Activated naive CD4-positive, alpha-beta T cell treated with anti-CD3 and anti-CD28 coated beads, Interleukin-2, amount 10 ng/mL, durations not matched to agents 7 days and 5 days (primary cell): ENCODE data around the gene CTAGE9.
"Not testable (repeated sequence)": the region's sequence is repeated elsewhere in the genome, so short reads cannot be mapped to it uniquely, and the experiment has no call there.

Experiments used
- CTCF ChIA-PET: fragments of 350-600 bp; sonication (Branson Sonifier 250); formaldehyde crosslinking; loops from one replicate; lab custom pipeline; 2021; ENCODE audit warnings: antibody characterized with exemption; lab: Charles Lee
- DNase-seq: peaks from one replicate; pipeline ENCODE4 v3.0.0-alpha.2; 2020
- H3K27ac Mint-ChIP-seq: one replicate; pipeline ENCODE4 v1.8.0; 2021; ENCODE audit warnings: mild to moderate bottlenecking, moderate library complexity, mixed read lengths
- H3K27me3 Mint-ChIP-seq: one replicate; pipeline ENCODE4 v1.8.0; 2021; ENCODE audit warnings: mild to moderate bottlenecking, mixed read lengths
- H3K36me3 Mint-ChIP-seq: one replicate; pipeline ENCODE4 v1.8.0; 2021; ENCODE audit warnings: mixed read lengths
- H3K4me1 Mint-ChIP-seq: one replicate; pipeline ENCODE4 v1.8.0; 2021; ENCODE audit warnings: mixed read lengths
- H3K4me3 Mint-ChIP-seq: one replicate; pipeline ENCODE4 v1.8.0; 2021; ENCODE audit warnings: mild to moderate bottlenecking, moderate library complexity, mixed read lengths
- H3K9me3 Mint-ChIP-seq: one replicate; pipeline ENCODE4 v1.8.0; 2021; ENCODE audit warnings: mixed read lengths

The CTAGE9 gene

GRCh38 chr6:131703905-131704304 lies 6.9 kb downstream of the CTAGE9 start:
- H3K4me3 Mint-ChIP-seq, H3K27ac Mint-ChIP-seq, H3K27me3 Mint-ChIP-seq, CTCF ChIA-PET, H3K4me1 Mint-ChIP-seq, DNase-seq, H3K9me3 Mint-ChIP-seq, H3K36me3 Mint-ChIP-seq: not testable (repeated sequence)

GRCh38 chr6:131700851-131701250 lies 10.0 kb downstream of the CTAGE9 start:
- H3K27me3 Mint-ChIP-seq, CTCF ChIA-PET, H3K36me3 Mint-ChIP-seq, H3K4me3 Mint-ChIP-seq, H3K9me3 Mint-ChIP-seq, H3K27ac Mint-ChIP-seq, H3K4me1 Mint-ChIP-seq, DNase-seq: not testable (repeated sequence)

GRCh38 chr6:131696956-131697355 lies 13.9 kb downstream of the CTAGE9 start:
- Mint-ChIP-seq H3K4me1 (no peaks in the 10 kb centered on the region), H3K9me3 (no peaks in the 10 kb centered on the region), H3K4me3 (no peak overlapping the region), H3K36me3 (no peaks in the 10 kb centered on the region), H3K27ac (no peak overlapping the region), H3K27me3 (no peaks in the 10 kb centered on the region)
- CTCF ChIA-PET, result interaction anchor here (2.1 to 3.3 kb wide), 2 partner anchors 212 to 219 kb away, joined by 15 to 38 read pairs; no protein-coding TSS in a partner anchor
- DNase-seq, result no peak

- Mint-ChIP-seq H3K4me1 (no peaks in the 10 kb centered on the region), H3K36me3 (no peaks in the 10 kb centered on the region), H3K4me3 (no peak overlapping the region), H3K27me3 (no peaks in the 10 kb centered on the region), H3K9me3 (no peaks in the 10 kb centered on the region), H3K27ac (no peak overlapping the region)
- CTCF ChIA-PET, result interaction anchor here (0.6 to 3.3 kb wide), 11 partner anchors 25 to 223 kb away, joined by 3 to 38 read pairs (median 4); partner anchors contain the start of gene MED23
- peak; percentile 35 for DNase-seq
Observed at GRCh38 chr6:131694832-131695426, 15.9 kb downstream of the CTAGE9 start.

- Mint-ChIP-seq H3K9me3 (no peaks in the 10 kb centered on the region), H3K36me3 (no peaks in the 10 kb centered on the region), H3K4me1 (no peaks in the 10 kb centered on the region), H3K4me3 (no peak overlapping the region), H3K27ac (no peak overlapping the region), H3K27me3 (no peaks in the 10 kb centered on the region)
- DNase-seq, result no peak
- CTCF ChIA-PET, result interaction anchor here (1.1 kb wide), 1 partner anchor 216 kb away, joined by 5 read pairs; no protein-coding TSS in a partner anchor
Observed at GRCh38 chr6:131693384-131693783, 17.4 kb downstream of the CTAGE9 start.

- no peak overlapping the region for H3K4me3 Mint-ChIP-seq
- no peaks in the 10 kb centered on the region for H3K27me3 Mint-ChIP-seq
- CTCF ChIA-PET, result no interaction called here
- H3K36me3 Mint-ChIP-seq, result no peaks in the 10 kb centered on the region
- H3K27ac Mint-ChIP-seq, result no peak overlapping the region
- no peaks in the 10 kb centered on the region for H3K4me1 Mint-ChIP-seq
- no peaks in the 10 kb centered on the region for H3K9me3 Mint-ChIP-seq
- DNase-seq, result no peak
Observed at GRCh38 chr6:131692589-131692988, 18.2 kb downstream of the CTAGE9 start.

- H3K36me3 Mint-ChIP-seq, result no peaks in the 10 kb centered on the region
- H3K4me1 Mint-ChIP-seq, result no peaks in the 10 kb centered on the region
- no peaks in the 10 kb centered on the region for H3K27me3 Mint-ChIP-seq
- H3K4me3 Mint-ChIP-seq, result no peak overlapping the region
- no peak for DNase-seq
- no peak overlapping the region for H3K27ac Mint-ChIP-seq
- no peaks in the 10 kb centered on the region for H3K9me3 Mint-ChIP-seq
- CTCF ChIA-PET, result no interaction called here
Observed at GRCh38 chr6:131692031-131692430, 18.8 kb downstream of the CTAGE9 start.

- no peaks in the 10 kb centered on the region for H3K36me3 Mint-ChIP-seq
- no peak overlapping the region for H3K4me3 Mint-ChIP-seq
- H3K4me1 Mint-ChIP-seq, result no peaks in the 10 kb centered on the region
- no peak overlapping the region for H3K27ac Mint-ChIP-seq
- CTCF ChIA-PET, result no interaction called here
- DNase-seq, result no peak
- H3K9me3 Mint-ChIP-seq, result no peaks in the 10 kb centered on the region
- no peaks in the 10 kb centered on the region for H3K27me3 Mint-ChIP-seq
Observed at GRCh38 chr6:131688286-131688685, 22.5 kb downstream of the CTAGE9 start.

GRCh38 chr6:131687022-131687421 lies 23.8 kb downstream of the CTAGE9 start:
- Mint-ChIP-seq H3K27ac (no peak overlapping the region), H3K36me3 (no peaks in the 10 kb centered on the region), H3K27me3 (no peaks in the 10 kb centered on the region), H3K9me3 (no peaks in the 10 kb centered on the region), H3K4me3 (no peak overlapping the region), H3K4me1 (no peaks in the 10 kb centered on the region)
- no peak for DNase-seq
- CTCF ChIA-PET, result no interaction called here

- no peak for DNase-seq
- H3K27ac Mint-ChIP-seq, result no peak overlapping the region
- no peaks in the 10 kb centered on the region for H3K36me3 Mint-ChIP-seq
- H3K4me1 Mint-ChIP-seq, result no peaks in the 10 kb centered on the region
- no peaks in the 10 kb centered on the region for H3K9me3 Mint-ChIP-seq
- no peak overlapping the region for H3K4me3 Mint-ChIP-seq
- CTCF ChIA-PET, result no interaction called here
- H3K27me3 Mint-ChIP-seq, result no peaks in the 10 kb centered on the region
Observed at GRCh38 chr6:131685266-131685780, 25.5 kb downstream of the CTAGE9 start.

GRCh38 chr6:131683479-131683878 lies 27.3 kb downstream of the CTAGE9 start:
- Mint-ChIP-seq H3K9me3 (no peaks in the 10 kb centered on the region), H3K4me1 (no peaks in the 10 kb centered on the region), H3K36me3 (no peaks in the 10 kb centered on the region), H3K27ac (no peak overlapping the region), H3K27me3 (no peaks in the 10 kb centered on the region), H3K4me3 (no peak overlapping the region)
- CTCF ChIA-PET, result interaction anchor here (0.8 kb wide), 1 partner anchor 69 kb away, joined by 3 read pairs; no protein-coding TSS in a partner anchor
- no peak for DNase-seq

GRCh38 chr6:131682442-131682841 lies 28.4 kb downstream of the CTAGE9 start:
- H3K4me1 Mint-ChIP-seq, result no peaks in the 10 kb centered on the region
- no peak overlapping the region for H3K4me3 Mint-ChIP-seq
- no peak overlapping the region for H3K27ac Mint-ChIP-seq
- DNase-seq, result no peak
- no peaks in the 10 kb centered on the region for H3K27me3 Mint-ChIP-seq
- CTCF ChIA-PET, result no interaction called here
- no peaks in the 10 kb centered on the region for H3K9me3 Mint-ChIP-seq
- H3K36me3 Mint-ChIP-seq, result no peaks in the 10 kb centered on the region

GRCh38 chr6:131681585-131681984 lies 29.2 kb downstream of the CTAGE9 start:
- H3K27ac Mint-ChIP-seq, result no peak overlapping the region
- no peaks in the 10 kb centered on the region for H3K9me3 Mint-ChIP-seq
- no peaks in the 10 kb centered on the region for H3K27me3 Mint-ChIP-seq
- H3K36me3 Mint-ChIP-seq, result no peaks in the 10 kb centered on the region
- H3K4me3 Mint-ChIP-seq, result no peak overlapping the region
- H3K4me1 Mint-ChIP-seq, result no peaks in the 10 kb centered on the region
- CTCF ChIA-PET, result no interaction called here
- DNase-seq, result no peak

GRCh38 chr6:131680868-131681267 lies 29.9 kb downstream of the CTAGE9 start:
- H3K36me3 Mint-ChIP-seq, result no peaks in the 10 kb centered on the region
- peak overlapping the region; percentile 43 for H3K27ac Mint-ChIP-seq
- H3K4me1 Mint-ChIP-seq, result no peaks in the 10 kb centered on the region

GRCh38 chr6:131678442-131678841 lies 32.4 kb downstream of the CTAGE9 start:
- CTCF ChIA-PET, result no interaction called here
- Mint-ChIP-seq H3K9me3 (no peaks in the 10 kb centered on the region), H3K36me3 (no peaks in the 10 kb centered on the region)

More at GRCh38 chr6:131680868-131681267, 29.9 kb downstream of the CTAGE9 start:
- no peak overlapping the region for H3K4me3 Mint-ChIP-seq
- H3K27me3 Mint-ChIP-seq, result no peaks in the 10 kb centered on the region
- no peak for DNase-seq
- H3K9me3 Mint-ChIP-seq, result no peaks in the 10 kb centered on the region
- CTCF ChIA-PET, result no interaction called here

More at GRCh38 chr6:131678442-131678841, 32.4 kb downstream of the CTAGE9 start:
- H3K4me1 Mint-ChIP-seq, result no peaks in the 10 kb centered on the region
- no peak overlapping the region for H3K27ac Mint-ChIP-seq
- H3K27me3 Mint-ChIP-seq, result no peaks in the 10 kb centered on the region
- DNase-seq, result no peak
- H3K4me3 Mint-ChIP-seq, result no peak overlapping the region
